Measurements from ENCODE around the gene AFAP1L2.

The AFAP1L2 gene

GRCh38 chr10:114432566-114433093 lies 28.3 kb upstream of the AFAP1L2 start:
- Histone ChIP-seq H3K4me3 (ENCODE audit: low read depth in 1 of 2, low read length in 2 of 2) (no peak overlapping the region), H3K9ac (ENCODE audit: low read depth in 1 of 2, low read length in 2 of 2) (no peak overlapping the region), H3K9me3 (ENCODE audit: control insufficient read depth in 1 of 2, low read length in 2 of 2) (no peaks in the 10 kb centered on the region), H3K4me1 (ENCODE audit: control insufficient read depth in 1 of 2, insufficient read depth in 2 of 2, low read length in 2 of 2) (no peaks in the 10 kb centered on the region), H3K27ac (ENCODE audit: low read depth, low read length) (no peak overlapping the region), H3K27me3 (ENCODE audit: control insufficient read depth in 1 of 2, insufficient read depth in 2 of 2, low read length in 2 of 2) (no peaks in the 10 kb centered on the region), H3K36me3 (ENCODE audit: control insufficient read depth in 1 of 2, insufficient read depth in 2 of 2, low read length in 2 of 2) (peaks cover 12 to 22% of the 10 kb centered on the region in 2 donors)

GRCh38 chr10:114431414-114432135 lies 27.3 kb upstream of the AFAP1L2 start:
- Histone ChIP-seq H3K4me1 (ENCODE audit: control insufficient read depth in 1 of 2, insufficient read depth in 2 of 2, low read length in 2 of 2) (no peaks in the 10 kb centered on the region), H3K36me3 (ENCODE audit: control insufficient read depth in 1 of 2, insufficient read depth in 2 of 2, low read length in 2 of 2) (peaks cover 11 to 22% of the 10 kb centered on the region in 2 donors), H3K27me3 (ENCODE audit: control insufficient read depth in 1 of 2, insufficient read depth in 2 of 2, low read length in 2 of 2) (no peaks in the 10 kb centered on the region), H3K4me3 (ENCODE audit: low read depth in 1 of 2, low read length in 2 of 2) (no peak overlapping the region), H3K9me3 (ENCODE audit: control insufficient read depth in 1 of 2, low read length in 2 of 2) (no peaks in the 10 kb centered on the region), H3K27ac (ENCODE audit: low read depth, low read length) (no peak overlapping the region), H3K9ac (ENCODE audit: low read depth in 1 of 2, low read length in 2 of 2) (no peak overlapping the region)

GRCh38 chr10:114430688-114431413 lies 26.5 kb upstream of the AFAP1L2 start:
- Histone ChIP-seq H3K4me3 (ENCODE audit: low read depth in 1 of 2, low read length in 2 of 2) (no peak overlapping the region), H3K9ac (ENCODE audit: low read depth in 1 of 2, low read length in 2 of 2) (no peak overlapping the region), H3K27me3 (ENCODE audit: control insufficient read depth in 1 of 2, insufficient read depth in 2 of 2, low read length in 2 of 2) (no peaks in the 10 kb centered on the region), H3K36me3 (ENCODE audit: control insufficient read depth in 1 of 2, insufficient read depth in 2 of 2, low read length in 2 of 2) (peaks cover 8 to 19% of the 10 kb centered on the region in 2 donors), H3K9me3 (ENCODE audit: control insufficient read depth in 1 of 2, low read length in 2 of 2) (no peaks in the 10 kb centered on the region), H3K4me1 (ENCODE audit: control insufficient read depth in 1 of 2, insufficient read depth in 2 of 2, low read length in 2 of 2) (no peaks in the 10 kb centered on the region), H3K27ac (ENCODE audit: low read depth, low read length) (no peak overlapping the region)

GRCh38 chr10:114429581-114430335 lies 25.5 kb upstream of the AFAP1L2 start:
- Histone ChIP-seq H3K9me3 (ENCODE audit: control insufficient read depth in 1 of 2, low read length in 2 of 2) (no peaks in the 10 kb centered on the region), H3K36me3 (ENCODE audit: control insufficient read depth in 1 of 2, insufficient read depth in 2 of 2, low read length in 2 of 2) (peaks cover 4 to 9% of the 10 kb centered on the region in 2 donors), H3K4me3 (ENCODE audit: low read depth in 1 of 2, low read length in 2 of 2) (no peak overlapping the region), H3K9ac (ENCODE audit: low read depth in 1 of 2, low read length in 2 of 2) (no peak overlapping the region), H3K27me3 (ENCODE audit: control insufficient read depth in 1 of 2, insufficient read depth in 2 of 2, low read length in 2 of 2) (no peaks in the 10 kb centered on the region), H3K27ac (ENCODE audit: low read depth, low read length) (no peak overlapping the region), H3K4me1 (ENCODE audit: control insufficient read depth in 1 of 2, insufficient read depth in 2 of 2, low read length in 2 of 2) (no peaks in the 10 kb centered on the region)

- H3K36me3 ChIP-seq (ENCODE audit: control insufficient read depth in 1 of 2, insufficient read depth in 2 of 2, low read length in 2 of 2): no peaks in the 10 kb centered on the region
- no peaks in the 10 kb centered on the region for H3K9me3 ChIP-seq (ENCODE audit: control insufficient read depth in 1 of 2, low read length in 2 of 2)
- H3K4me3 ChIP-seq (ENCODE audit: low read depth in 1 of 2, low read length in 2 of 2): no peak overlapping the region
- H3K9ac ChIP-seq (ENCODE audit: low read depth in 1 of 2, low read length in 2 of 2): no peak overlapping the region
- no peaks in the 10 kb centered on the region for H3K4me1 ChIP-seq (ENCODE audit: control insufficient read depth in 1 of 2, insufficient read depth in 2 of 2, low read length in 2 of 2)
- no peaks in the 10 kb centered on the region for H3K27me3 ChIP-seq (ENCODE audit: control insufficient read depth in 1 of 2, insufficient read depth in 2 of 2, low read length in 2 of 2)
- no peak overlapping the region for H3K27ac ChIP-seq (ENCODE audit: low read depth, low read length)
Measured at GRCh38 chr10:114427124-114427852, 23.0 kb upstream of the AFAP1L2 start.

- Histone ChIP-seq H3K4me1 (ENCODE audit: control insufficient read depth in 1 of 2, insufficient read depth in 2 of 2, low read length in 2 of 2) (no peaks in the 10 kb centered on the region), H3K27me3 (ENCODE audit: control insufficient read depth in 1 of 2, insufficient read depth in 2 of 2, low read length in 2 of 2) (no peaks in the 10 kb centered on the region), H3K36me3 (ENCODE audit: control insufficient read depth in 1 of 2, insufficient read depth in 2 of 2, low read length in 2 of 2) (no peaks in the 10 kb centered on the region), H3K9ac (ENCODE audit: low read depth in 1 of 2, low read length in 2 of 2) (no peak overlapping the region), H3K4me3 (ENCODE audit: low read depth in 1 of 2, low read length in 2 of 2) (no peak overlapping the region), H3K27ac (ENCODE audit: low read depth, low read length) (no peak overlapping the region), H3K9me3 (ENCODE audit: control insufficient read depth in 1 of 2, low read length in 2 of 2) (no peaks in the 10 kb centered on the region)
Measured at GRCh38 chr10:114426476-114426875, 22.2 kb upstream of the AFAP1L2 start.

GRCh38 chr10:114420811-114421485 lies 16.6 kb upstream of the AFAP1L2 start:
- Histone ChIP-seq H3K27me3 (ENCODE audit: control insufficient read depth in 1 of 2, insufficient read depth in 2 of 2, low read length in 2 of 2) (no peaks in the 10 kb centered on the region), H3K9ac (ENCODE audit: low read depth in 1 of 2, low read length in 2 of 2) (no peak overlapping the region), H3K4me1 (ENCODE audit: control insufficient read depth in 1 of 2, insufficient read depth in 2 of 2, low read length in 2 of 2) (no peaks in the 10 kb centered on the region), H3K9me3 (ENCODE audit: control insufficient read depth in 1 of 2, low read length in 2 of 2) (no peaks in the 10 kb centered on the region), H3K27ac (ENCODE audit: low read depth, low read length) (no peak overlapping the region), H3K4me3 (ENCODE audit: low read depth in 1 of 2, low read length in 2 of 2) (no peak overlapping the region), H3K36me3 (ENCODE audit: control insufficient read depth in 1 of 2, insufficient read depth in 2 of 2, low read length in 2 of 2) (no peaks in the 10 kb centered on the region)

- Histone ChIP-seq H3K4me1 (ENCODE audit: control insufficient read depth in 1 of 2, insufficient read depth in 2 of 2, low read length in 2 of 2) (peaks cover under 1% of the 10 kb centered on the region in 2 donors), H3K36me3 (ENCODE audit: control insufficient read depth in 1 of 2, insufficient read depth in 2 of 2, low read length in 2 of 2) (no peaks in the 10 kb centered on the region), H3K4me3 (ENCODE audit: low read depth in 1 of 2, low read length in 2 of 2) (no peak overlapping the region), H3K9me3 (ENCODE audit: control insufficient read depth in 1 of 2, low read length in 2 of 2) (no peaks in the 10 kb centered on the region), H3K27me3 (ENCODE audit: control insufficient read depth in 1 of 2, insufficient read depth in 2 of 2, low read length in 2 of 2) (no peaks in the 10 kb centered on the region), H3K9ac (ENCODE audit: low read depth in 1 of 2, low read length in 2 of 2) (no peak overlapping the region), H3K27ac (ENCODE audit: low read depth, low read length) (no peak overlapping the region)
Measured at GRCh38 chr10:114418109-114418508, 13.8 kb upstream of the AFAP1L2 start.
